Small intestine (tissue), 7 donors: ENCODE data around the gene VASP. TPM values are rescaled to one million over a fixed set of nuclear protein-coding genes. Genes with fewer than 3 reads are reported as not detected.

Experiments used
- DNase-seq, 2 donors: peaks; one replicate each; pipeline versions ENCODE4 v3.0.0 to v3.0.0-alpha.2; 2013
- FAIRE-seq: peaks from 2 replicates; lab custom pipeline; 2012; peaks lifted over from hg19 to GRCh38; lab: Jason Lieb, UNC
- H3K27ac ChIP-seq, 3 donors: one replicate each; pipeline ENCODE4 v1.5.1; 2013; ENCODE audit warnings: low read length in 2 of 3, mild to moderate bottlenecking in 2 of 3, control low read depth in 1 of 3, inconsistent platforms in 1 of 3, low read depth in 1 of 3, moderate library complexity in 1 of 3
- H3K27me3 ChIP-seq, 3 donors: one replicate each; pipeline ENCODE4 v1.6.1; 2013; ENCODE audit warnings: low read length in 3 of 3, inconsistent platforms in 1 of 3; ENCODE audit not compliant: control insufficient read depth in 3 of 3, insufficient read depth in 3 of 3
- H3K36me3 ChIP-seq, 3 donors: one replicate each; pipeline ENCODE4 v1.6.1; 2013; ENCODE audit warnings: low read length in 3 of 3, inconsistent platforms in 1 of 3, low read depth in 1 of 3, mild to moderate bottlenecking in 1 of 3, moderate library complexity in 1 of 3; ENCODE audit not compliant: control insufficient read depth in 3 of 3, insufficient read depth in 2 of 3
- H3K4me1 ChIP-seq, 3 donors: one replicate each; pipeline ENCODE4 v1.6.1; 2013; ENCODE audit warnings: low read length in 2 of 3, inconsistent platforms in 1 of 3, low read depth in 1 of 3, mild to moderate bottlenecking in 1 of 3, moderate library complexity in 1 of 3; ENCODE audit not compliant: control insufficient read depth in 3 of 3, insufficient read depth in 2 of 3
- H3K4me3 ChIP-seq, 3 donors: one replicate each; pipeline ENCODE4 v1.5.1; 2013; ENCODE audit warnings: low read length in 3 of 3, control low read depth in 1 of 3, inconsistent platforms in 1 of 3, low read depth in 1 of 3, mild to moderate bottlenecking in 1 of 3, moderate library complexity in 1 of 3
- H3K9me3 ChIP-seq, 2 donors: one replicate each; pipeline ENCODE4 v1.6.1; 2013; ENCODE audit warnings: low read depth in 1 of 2, low read length in 1 of 2; ENCODE audit not compliant: control insufficient read depth in 2 of 2, insufficient read depth in 1 of 2
- WGBS, 3 donors: extraction: QIAGEN DNeasy Blood & Tissue Kit; methylation state at CpG; one replicate each; pipeline ENCODE4 v1.1.7; 2013; 5-methylcytosine and 5-hydroxymethylcytosine counted together
- polyA plus RNA-seq, 4 donors: library from polyadenylated mRNA; stranded (reverse) in 3 of 4; unstranded in 1 of 4; fragments of 200-250 nt in 3 of 4; fragments of 120-200 nt in 1 of 4; gene quantifications; one replicate each; pipeline versions ENCODE4 v1.2.1 to v1.2.3, GENCODE V29; 2013
- donor health status: healthy with polysubstance abuse.
- donor health status: control.
- donor health status: control.
- donor health status: Bipolar disorder and iron deficiency.
- donor health status: healthy.

The VASP gene
- polyA plus RNA-seq, 4 donors, result 50.4 to 132 (median 111) TPM

DNA sequence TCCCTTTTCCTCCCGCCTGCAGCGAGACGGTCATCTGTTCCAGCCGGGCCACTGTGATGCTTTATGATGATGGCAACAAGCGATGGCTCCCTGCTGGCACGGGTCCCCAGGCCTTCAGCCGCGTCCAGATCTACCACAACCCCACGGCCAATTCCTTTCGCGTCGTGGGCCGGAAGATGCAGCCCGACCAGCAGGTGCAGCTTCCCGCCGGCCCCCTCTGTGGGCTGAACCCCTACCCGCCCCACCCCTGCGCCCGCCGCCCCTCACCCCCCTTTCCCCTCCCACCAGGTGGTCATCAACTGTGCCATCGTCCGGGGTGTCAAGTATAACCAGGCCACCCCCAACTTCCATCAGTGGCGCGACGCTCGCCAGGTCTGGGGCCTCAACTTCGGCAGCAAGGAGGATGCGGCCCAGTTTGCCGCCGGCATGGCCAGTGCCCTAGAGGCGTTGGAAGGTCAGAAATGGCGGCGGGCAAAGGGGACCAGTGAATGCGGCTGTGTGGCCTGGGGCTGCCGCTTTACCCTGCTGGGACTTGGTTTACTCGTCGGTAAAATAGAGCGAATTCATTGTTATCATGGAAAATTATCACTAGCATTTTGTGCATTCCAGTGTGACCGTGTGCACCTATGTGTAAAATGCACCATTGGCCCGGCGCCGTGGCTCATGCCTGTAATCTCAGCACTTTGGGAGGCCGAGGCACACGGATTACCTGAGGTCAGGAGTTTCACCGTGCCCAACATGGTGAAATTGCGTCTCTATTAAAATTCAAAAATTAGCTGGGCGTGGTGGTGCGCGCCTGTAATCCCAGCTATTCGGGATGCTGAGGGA, 10.6 kb downstream of the VASP start:
- H3K36me3 ChIP-seq, result peaks cover 3 to 84% (median 15%) of the 10 kb centered on the region in 3 donors
- H3K27me3 ChIP-seq, result no peaks in the 10 kb centered on the region
- H3K27ac ChIP-seq, result peak overlapping the region in 2 of 3 donors; percentile 11 to 30
- 88 to 89% (median 88%) methylated on average over 48 to 50 of the region's 50 CpGs for WGBS, 3 donors
- FAIRE-seq (no peak), DNase-seq (no peak)
- peaks cover 9 to 23% (median 16%) of the 10 kb centered on the region in 3 donors for H3K4me1 ChIP-seq
- no peak overlapping the region for H3K4me3 ChIP-seq
- no peaks in the 10 kb centered on the region for H3K9me3 ChIP-seq

DNA sequence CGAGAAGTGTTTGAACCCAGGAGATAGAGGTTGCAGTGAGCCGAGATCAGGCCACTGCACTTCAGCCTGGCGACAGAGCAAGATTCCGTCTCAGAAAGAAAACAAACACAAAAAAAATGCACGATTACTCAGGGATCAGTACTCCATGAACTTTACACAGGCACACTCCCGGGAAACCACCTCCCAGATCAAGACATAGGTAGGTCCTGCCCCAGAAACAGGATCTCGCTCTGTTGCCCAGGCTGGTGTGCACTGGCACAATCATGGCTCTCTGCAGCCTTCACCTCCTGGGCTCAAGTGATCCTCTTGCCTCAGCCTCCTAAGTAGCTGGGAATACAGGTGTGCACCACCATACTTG, 11.2 kb downstream of the VASP start:
- no peaks in the 10 kb centered on the region for H3K9me3 ChIP-seq
- H3K27me3 ChIP-seq, result no peaks in the 10 kb centered on the region
- H3K36me3 ChIP-seq, result peaks cover 3 to 86% (median 15%) of the 10 kb centered on the region in 3 donors
- DNase-seq, result peak; percentile 31 to 86
- 23 to 68% (median 31%) methylated on average over 7 of the region's 7 CpGs for WGBS, 3 donors
- peaks cover 9 to 23% (median 14%) of the 10 kb centered on the region in 3 donors for H3K4me1 ChIP-seq
- FAIRE-seq, result no peak
- peak overlapping the region in 2 of 3 donors; percentile 3 to 11 for H3K27ac ChIP-seq
- H3K4me3 ChIP-seq, result no peak overlapping the region

DNA sequence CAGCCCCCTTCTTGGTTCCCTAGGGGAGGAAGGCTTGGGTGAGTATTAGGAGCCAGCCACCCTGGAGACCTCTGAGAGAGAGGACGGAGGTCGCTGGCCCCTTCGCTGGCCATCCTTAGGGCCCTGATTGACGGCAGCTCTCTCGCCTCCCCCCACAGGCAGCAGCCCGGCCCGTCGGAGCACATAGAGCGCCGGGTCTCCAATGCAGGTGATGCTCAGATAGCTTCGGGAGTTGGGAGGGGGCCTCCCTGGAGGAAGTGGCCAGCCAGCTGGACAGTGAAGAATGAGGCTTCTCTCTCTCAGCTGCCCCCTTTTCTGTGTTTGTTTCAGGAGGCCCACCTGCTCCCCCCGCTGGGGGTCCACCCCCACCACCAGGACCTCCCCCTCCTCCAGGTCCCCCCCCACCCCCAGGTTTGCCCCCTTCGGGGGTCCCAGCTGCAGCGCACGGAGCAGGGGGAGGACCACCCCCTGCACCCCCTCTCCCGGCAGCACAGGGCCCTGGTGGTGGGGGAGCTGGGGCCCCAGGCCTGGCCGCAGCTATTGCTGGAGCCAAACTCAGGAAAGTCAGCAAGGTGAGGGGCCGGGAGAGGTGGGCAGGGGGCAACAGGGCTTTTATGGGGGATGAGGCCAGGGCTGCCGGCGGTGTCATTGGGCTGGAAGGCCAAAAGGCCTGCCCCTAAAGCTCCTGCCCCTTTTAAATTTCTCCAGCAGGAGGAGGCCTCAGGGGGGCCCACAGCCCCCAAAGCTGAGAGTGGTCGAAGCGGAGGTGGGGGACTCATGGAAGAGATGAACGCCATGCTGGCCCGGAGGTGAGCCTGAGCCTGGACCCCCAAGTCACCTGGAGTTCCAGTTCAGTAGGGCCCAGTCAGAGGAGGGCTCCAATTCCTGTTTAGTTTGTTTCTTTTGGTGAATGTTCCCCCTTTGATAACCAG, 15.0 kb downstream of the VASP start:
- no peak for DNase-seq

DNA sequence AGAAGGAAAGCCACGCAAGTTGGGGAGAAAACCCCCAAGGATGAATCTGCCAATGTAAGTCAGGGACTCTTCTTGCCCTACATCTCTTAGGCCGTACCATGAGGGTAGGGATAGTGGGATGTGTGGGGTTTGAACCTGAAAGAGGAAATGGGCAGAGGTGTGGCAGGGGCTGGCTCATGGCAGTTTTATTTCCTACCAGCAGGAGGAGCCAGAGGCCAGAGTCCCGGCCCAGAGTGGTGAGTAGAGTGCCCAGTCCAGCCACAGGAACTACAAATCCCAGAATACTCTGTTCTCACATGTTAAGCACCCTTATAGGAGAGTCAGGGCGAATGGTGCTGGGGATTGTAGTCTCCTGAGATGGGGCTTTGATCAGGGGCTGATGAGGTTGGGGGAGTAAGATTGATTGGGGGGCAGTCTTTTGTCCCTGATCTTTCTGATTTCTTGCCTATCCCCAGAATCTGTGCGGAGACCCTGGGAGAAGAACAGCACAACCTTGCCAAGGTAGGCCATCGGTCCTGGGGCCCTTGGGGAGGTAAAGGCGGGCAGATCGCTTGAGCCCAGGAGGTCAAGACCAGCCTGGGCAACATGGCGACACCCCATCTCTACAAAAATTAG, 16.5 kb downstream of the VASP start:
- no peak overlapping the region for H3K4me3 ChIP-seq
- H3K27ac ChIP-seq, result peak overlapping the region in 1 of 3 donors; percentile 19
- H3K36me3 ChIP-seq, result peaks cover 13 to 88% (median 37%) of the 10 kb centered on the region in 3 donors
- FAIRE-seq, result no peak
- peak; percentile 89 to 93 for DNase-seq
- no peaks in the 10 kb centered on the region for H3K9me3 ChIP-seq
- H3K4me1 ChIP-seq, result peaks cover 0 to 5% (median 0%) of the 10 kb centered on the region in 3 donors
- no peaks in the 10 kb centered on the region for H3K27me3 ChIP-seq
- WGBS, 3 donors, result 64 to 70% (median 68%) methylated on average over 9 of the region's 9 CpGs

More for the DNA sequence above, 15.0 kb downstream of the VASP start:
- H3K4me1 ChIP-seq, result peaks cover 0 to 2% (median 0%) of the 10 kb centered on the region in 3 donors
- H3K36me3 ChIP-seq, result peaks cover 13 to 95% (median 39%) of the 10 kb centered on the region in 3 donors
- no peaks in the 10 kb centered on the region for H3K9me3 ChIP-seq
- 88 to 90% (median 88%) methylated on average over 22 to 24 of the region's 24 CpGs for WGBS, 3 donors
- no peak overlapping the region for H3K27ac ChIP-seq
- no peak for FAIRE-seq
- no peaks in the 10 kb centered on the region for H3K27me3 ChIP-seq
- H3K4me3 ChIP-seq, result no peak overlapping the region

DNA sequence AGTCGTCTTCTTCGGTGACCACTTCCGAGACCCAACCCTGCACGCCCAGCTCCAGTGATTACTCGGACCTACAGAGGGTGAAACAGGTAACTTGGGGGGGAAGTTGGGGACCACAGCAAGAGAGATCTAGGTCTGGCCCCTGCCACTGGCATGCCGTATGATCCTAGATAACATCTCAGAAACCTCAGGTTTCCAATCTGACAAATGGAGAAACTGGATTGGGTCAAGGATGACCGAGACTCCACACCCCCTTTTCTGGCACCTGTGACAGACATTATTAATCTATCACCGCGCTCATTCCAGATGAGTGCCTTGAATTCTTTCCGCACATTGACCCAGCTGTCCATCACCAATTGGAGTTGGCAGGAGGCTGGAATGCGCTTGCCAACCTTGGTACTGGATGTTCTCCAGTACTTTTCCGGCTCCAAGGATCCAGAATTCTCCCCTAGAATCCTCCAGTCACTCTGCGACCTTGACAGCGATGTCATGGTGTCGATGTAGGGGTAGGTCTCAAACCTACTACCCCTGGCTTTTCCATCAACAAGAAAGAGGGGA, 17.4 kb downstream of the VASP start:
- H3K4me1 ChIP-seq, result peaks cover 0 to 11% (median 0%) of the 10 kb centered on the region in 3 donors
- no peak for DNase-seq
- H3K27ac ChIP-seq, result no peak overlapping the region
- FAIRE-seq, result no peak
- no peaks in the 10 kb centered on the region for H3K9me3 ChIP-seq
- peaks cover 0 to 6% (median 0%) of the 10 kb centered on the region in 3 donors for H3K27me3 ChIP-seq
- H3K36me3 ChIP-seq, result peaks cover 13 to 80% (median 37%) of the 10 kb centered on the region in 3 donors
- 89 to 97% (median 95%) methylated on average over 15 of the region's 15 CpGs for WGBS, 3 donors
- no peak overlapping the region for H3K4me3 ChIP-seq

DNA sequence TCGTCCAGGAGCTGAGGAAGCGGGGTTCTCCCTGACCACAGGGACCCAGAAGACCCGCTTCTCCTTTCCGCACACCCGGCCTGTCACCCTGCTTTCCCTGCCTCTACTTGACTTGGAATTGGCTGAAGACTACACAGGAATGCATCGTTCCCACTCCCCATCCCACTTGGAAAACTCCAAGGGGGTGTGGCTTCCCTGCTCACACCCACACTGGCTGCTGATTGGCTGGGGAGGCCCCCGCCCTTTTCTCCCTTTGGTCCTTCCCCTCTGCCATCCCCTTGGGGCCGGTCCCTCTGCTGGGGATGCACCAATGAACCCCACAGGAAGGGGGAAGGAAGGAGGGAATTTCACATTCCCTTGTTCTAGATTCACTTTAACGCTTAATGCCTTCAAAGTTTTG, 18.9 kb downstream of the VASP start:
- no peak overlapping the region for H3K27ac ChIP-seq
- FAIRE-seq, result no peak

DNA sequence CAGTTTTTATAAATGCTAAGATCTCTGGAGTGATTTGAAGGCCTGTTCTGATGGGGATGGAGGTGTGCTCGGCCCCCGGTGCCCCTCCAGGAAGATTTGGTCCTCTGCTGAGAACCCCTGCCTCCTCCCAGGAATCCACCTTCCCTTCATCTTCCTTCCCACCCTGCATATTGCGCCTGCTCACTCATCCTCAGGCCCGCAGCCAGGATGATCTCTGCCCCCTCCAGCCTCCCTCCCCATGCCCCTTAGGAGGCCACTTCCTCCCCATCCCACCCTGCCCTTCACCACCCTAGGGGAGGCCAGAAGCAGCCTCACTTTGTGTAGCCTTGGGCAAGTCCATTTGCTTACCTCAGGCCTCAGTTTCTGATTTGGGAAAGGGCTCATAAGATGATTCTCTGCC, 19.7 kb downstream of the VASP start:
- DNase-seq (no peak), FAIRE-seq (no peak)
- Histone ChIP-seq H3K9me3 (peaks cover 0 to 10% of the 10 kb centered on the region in 2 donors), H3K4me3 (no peak overlapping the region), H3K27me3 (peaks cover 0 to 9% (median 0%) of the 10 kb centered on the region in 3 donors), H3K27ac (no peak overlapping the region), H3K36me3 (peaks cover 13 to 58% (median 33%) of the 10 kb centered on the region in 3 donors), H3K4me1 (peaks cover 0 to 11% (median 0%) of the 10 kb centered on the region in 3 donors)
- 90 to 94% (median 90%) methylated on average over 4 of the region's 4 CpGs for WGBS, 3 donors

More for the DNA sequence above, 18.9 kb downstream of the VASP start:
- Histone ChIP-seq H3K36me3 (peaks cover 13 to 66% (median 33%) of the 10 kb centered on the region in 3 donors), H3K27me3 (peaks cover 0 to 9% (median 0%) of the 10 kb centered on the region in 3 donors), H3K9me3 (peaks cover 0 to 1% of the 10 kb centered on the region in 2 donors), H3K4me3 (no peak overlapping the region), H3K4me1 (peaks cover 0 to 11% (median 0%) of the 10 kb centered on the region in 3 donors)
- 69 to 76% (median 76%) methylated on average over 9 of the region's 9 CpGs for WGBS, 3 donors
- peak; percentile 71 to 80 for DNase-seq
